ENCODE results near the gene PPP1R11.
A peak's percentile ranks its signal among the peaks of the same experiment; 100 is the strongest.

PPP1R11 gene

DNA sequence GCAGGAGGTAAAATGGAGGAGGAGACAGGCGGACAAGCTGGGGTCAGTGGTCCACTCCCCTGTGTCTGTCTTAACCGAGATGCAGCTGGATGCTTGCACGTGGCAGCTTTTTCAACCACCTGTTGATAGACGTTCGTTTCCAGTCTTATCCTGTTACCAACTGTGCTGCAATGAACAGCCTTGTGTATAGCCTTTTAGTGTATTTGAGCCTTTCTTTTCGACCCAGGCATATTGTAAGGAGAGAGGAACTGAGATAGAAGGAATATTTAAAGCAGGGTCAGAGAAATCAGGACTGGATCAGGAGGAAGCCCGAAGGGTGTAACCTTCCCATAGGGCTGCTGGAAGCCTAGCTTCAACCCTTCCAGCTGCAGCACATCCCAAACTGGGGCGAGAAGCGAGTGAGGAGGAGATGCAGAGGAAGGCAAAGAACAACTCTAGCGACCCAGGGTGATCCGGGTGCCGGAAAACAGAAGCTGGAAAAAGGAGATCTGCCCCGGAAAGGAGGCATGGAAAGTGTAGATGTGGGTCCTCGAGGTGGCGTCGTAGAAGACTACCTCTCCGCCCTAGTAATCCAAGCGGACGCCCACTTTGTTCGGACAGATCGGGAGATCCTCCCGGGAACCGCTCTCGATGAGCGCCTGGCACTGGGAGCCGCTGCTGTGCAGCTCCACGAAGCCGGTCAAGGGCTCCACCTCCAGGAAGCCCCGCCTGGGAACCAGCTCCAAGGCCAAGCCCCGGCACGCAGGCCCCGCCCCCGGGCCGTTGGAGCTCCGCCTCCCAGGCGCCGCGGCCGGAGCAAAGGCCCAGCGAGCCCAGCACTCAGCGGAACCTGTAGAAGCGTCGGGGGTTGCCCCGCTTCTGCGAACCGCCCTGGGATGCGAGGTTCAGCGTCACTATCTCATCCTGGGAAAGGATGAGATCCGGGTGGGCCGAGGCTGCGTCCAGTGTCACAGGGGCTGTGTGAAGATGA is 34.7 kb downstream of the PPP1R11 start:
- no peak for TF ChIP-seq FOXA1 (IDR thresholded peaks at IDR 0.05)
- TF ChIP-seq L3MBTL2 (conservative IDR thresholded peaks at IDR 0.05), result peak; percentile 27; the same call in 1 of the 2 replicates
- TF ChIP-seq FOXK2 (IDR thresholded peaks at IDR 0.05), result no peak
- peak; percentile 16; the same call in 1 of the 2 replicates for TF ChIP-seq ELF4 (IDR thresholded peaks at IDR 0.05)
- TF ChIP-seq HDGF (IDR thresholded peaks at IDR 0.05; ENCODE audit: borderline replicate concordance), result no peak
- no peak for TF ChIP-seq SP1 (IDR thresholded peaks at IDR 0.05)
- peak; percentile 93 for DNase-seq (ENCODE audit: extremely low spot score)
- CTCF ChIA-PET, result interaction anchor here (0.7 to 1.6 kb wide), 4 partner anchors 9 to 66 kb away, joined by 3 to 14 read pairs (median 4); no protein-coding TSS in a partner anchor
- POLR2A ChIA-PET, result interaction anchor here (0.6 to 1.6 kb wide), 21 partner anchors 8 to 349 kb away, joined by 3 to 20 read pairs (median 4); partner anchors contain the start of genes POLR1H, PPP1R11, TRIM26 and TRIM39

DNA sequence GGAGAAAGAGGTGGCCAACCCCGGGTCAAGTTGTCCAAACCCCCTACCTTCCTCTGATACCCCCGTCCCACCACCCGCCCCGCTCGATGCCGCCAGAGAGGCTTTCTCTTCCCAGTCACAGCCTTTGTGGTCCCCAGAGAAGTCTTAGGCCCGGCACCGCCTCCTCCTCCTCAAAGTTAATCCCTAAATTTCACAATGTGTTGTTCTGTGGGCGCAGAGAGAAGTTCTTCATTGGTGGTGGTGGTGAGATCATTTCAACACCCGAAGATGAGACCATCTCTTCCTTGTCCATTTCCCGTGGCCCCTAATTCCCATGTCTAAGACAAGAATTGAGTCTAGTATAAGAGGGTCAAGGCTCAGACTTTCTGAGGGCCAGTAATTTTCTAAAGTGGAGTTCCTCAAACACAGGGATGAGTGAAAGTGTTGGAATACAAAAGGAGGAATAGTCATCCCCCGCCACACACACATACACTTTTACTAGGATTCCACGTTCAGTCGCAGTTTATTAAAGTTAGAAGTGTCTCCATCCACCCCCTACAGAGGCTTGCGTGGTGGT is 35.5 kb downstream of the PPP1R11 start:
- TF ChIP-seq HDGF (IDR thresholded peaks at IDR 0.05; ENCODE audit: borderline replicate concordance) (no peak), LEF1 (IDR thresholded peaks at IDR 0.05; ENCODE audit: borderline replicate concordance) (no peak), CTBP1 (IDR thresholded peaks at IDR 0.05; ENCODE audit: borderline replicate concordance) (no peak), BHLHE40 (IDR thresholded peaks at IDR 0.05; ENCODE audit: borderline replicate concordance) (no peak), NFRKB (IDR thresholded peaks at IDR 0.05) (no peak), FOXM1 (IDR thresholded peaks at IDR 0.05; ENCODE audit: borderline replicate concordance) (no peak), ARNT (IDR thresholded peaks at IDR 0.05) (no peak)
- ChIA-PET POLR2A (interaction anchor here (0.8 to 2.6 kb wide), 20 partner anchors 9 to 68 kb away, joined by 3 to 22 read pairs (median 5); partner anchors contain the start of genes POLR1H and PPP1R11), CTCF (interaction anchor here (0.6 to 4.0 kb wide), 11 partner anchors 9 to 770 kb away, joined by 3 to 66 read pairs (median 4); no protein-coding TSS in a partner anchor)
- DNase-seq (ENCODE audit: extremely low spot score), result no peak

DNA sequence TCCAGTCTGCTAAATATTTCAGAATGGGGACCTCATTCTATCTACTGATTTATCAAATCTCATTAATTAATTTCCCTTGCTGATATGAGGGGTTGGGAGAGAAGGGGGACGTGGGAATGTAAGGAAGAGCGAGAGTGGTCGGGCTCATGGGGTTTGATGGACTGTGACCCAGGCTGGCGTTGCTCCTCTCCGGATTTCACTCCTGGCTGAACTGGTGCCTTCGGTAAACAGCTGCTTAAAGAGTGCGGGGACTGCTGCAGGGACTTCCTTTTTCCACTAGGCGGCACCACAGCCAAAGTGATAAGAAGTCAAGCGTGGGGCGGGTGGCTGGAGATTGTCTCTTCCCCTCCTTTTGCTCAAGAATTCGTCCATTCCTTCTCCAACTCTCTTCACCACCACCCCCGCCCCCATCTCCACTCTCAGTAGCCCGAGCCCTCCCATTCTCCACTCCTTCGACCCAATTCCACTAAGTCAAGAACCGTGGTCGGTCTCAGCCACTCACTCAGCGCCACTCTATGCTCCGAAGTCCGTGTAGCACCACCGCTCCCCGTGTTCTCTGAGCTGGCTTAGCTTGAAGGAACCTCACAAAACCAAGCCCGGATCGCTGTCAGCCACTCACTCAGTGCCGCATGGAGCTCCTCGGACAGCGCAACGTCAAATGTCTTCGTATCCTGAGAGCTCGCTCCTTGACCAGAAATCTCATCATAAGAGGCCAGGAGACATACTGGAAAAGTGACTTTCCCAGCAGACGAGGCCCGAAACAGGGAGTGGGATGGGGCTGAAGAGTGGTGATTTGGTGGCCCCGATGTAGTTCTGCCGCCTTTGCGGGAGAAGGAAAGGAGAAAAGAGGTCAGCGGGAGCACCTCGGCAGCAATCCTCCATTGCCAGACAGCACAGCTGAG is 36.2 kb downstream of the PPP1R11 start:
- DNase-seq (ENCODE audit: extremely low spot score), result peak; percentile 86
- ChIA-PET CTCF (interaction anchor here (0.6 to 4.0 kb wide), 10 partner anchors 13 to 771 kb away, joined by 3 to 66 read pairs (median 4); no protein-coding TSS in a partner anchor), POLR2A (interaction anchor here (0.6 to 2.6 kb wide), 11 partner anchors 9 to 110 kb away, joined by 3 to 22 read pairs (median 4); partner anchors contain the start of genes POLR1H, PPP1R11 and TRIM26)
- TF ChIP-seq HDGF (IDR thresholded peaks at IDR 0.05; ENCODE audit: borderline replicate concordance) (no peak), LEF1 (IDR thresholded peaks at IDR 0.05; ENCODE audit: borderline replicate concordance) (no peak), SP1 (IDR thresholded peaks at IDR 0.05) (no peak), BHLHE40 (IDR thresholded peaks at IDR 0.05; ENCODE audit: borderline replicate concordance) (no peak), FOXK2 (IDR thresholded peaks at IDR 0.05) (no peak), NFRKB (IDR thresholded peaks at IDR 0.05) (no peak), ZNF384 (IDR thresholded peaks at IDR 0.05) (no peak)

DNA sequence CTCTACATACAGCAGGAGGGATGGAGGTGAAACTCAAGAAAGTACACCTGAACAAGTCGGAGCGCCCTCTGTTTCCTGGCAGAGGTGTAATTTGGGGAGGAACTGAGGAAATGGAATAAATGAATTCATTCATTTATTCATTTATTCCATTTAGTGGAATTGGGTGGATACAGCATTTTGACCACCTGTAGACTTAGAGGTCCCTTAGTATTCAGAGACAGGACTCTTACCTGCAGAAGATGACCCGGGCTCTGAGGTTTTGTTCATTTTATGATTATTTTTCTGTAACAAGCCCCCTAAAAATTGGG is 36.8 kb downstream of the PPP1R11 start:
- no peak for DNase-seq (ENCODE audit: extremely low spot score)
- TF ChIP-seq CTBP1 (IDR thresholded peaks at IDR 0.05; ENCODE audit: borderline replicate concordance), result no peak
- TF ChIP-seq L3MBTL2 (conservative IDR thresholded peaks at IDR 0.05), result no peak
- no peak for TF ChIP-seq SP1 (IDR thresholded peaks at IDR 0.05)
- no peak for TF ChIP-seq NFRKB (IDR thresholded peaks at IDR 0.05)
- no peak for TF ChIP-seq FOXA1 (IDR thresholded peaks at IDR 0.05)
- no peak for TF ChIP-seq BHLHE40 (IDR thresholded peaks at IDR 0.05; ENCODE audit: borderline replicate concordance)
- no peak for TF ChIP-seq ELF4 (IDR thresholded peaks at IDR 0.05)
- no peak for TF ChIP-seq SUZ12 (IDR thresholded peaks at IDR 0.05)
- TF ChIP-seq ARNT (IDR thresholded peaks at IDR 0.05), result no peak
- no peak for TF ChIP-seq TARDBP (IDR thresholded peaks at IDR 0.05)
- no peak for TF ChIP-seq FOXM1 (IDR thresholded peaks at IDR 0.05; ENCODE audit: borderline replicate concordance)
- no peak for TF ChIP-seq LEF1 (IDR thresholded peaks at IDR 0.05; ENCODE audit: borderline replicate concordance)
- TF ChIP-seq ZNF384 (IDR thresholded peaks at IDR 0.05), result no peak
- TF ChIP-seq HDGF (IDR thresholded peaks at IDR 0.05; ENCODE audit: borderline replicate concordance), result no peak
- TF ChIP-seq, protein P1, sequence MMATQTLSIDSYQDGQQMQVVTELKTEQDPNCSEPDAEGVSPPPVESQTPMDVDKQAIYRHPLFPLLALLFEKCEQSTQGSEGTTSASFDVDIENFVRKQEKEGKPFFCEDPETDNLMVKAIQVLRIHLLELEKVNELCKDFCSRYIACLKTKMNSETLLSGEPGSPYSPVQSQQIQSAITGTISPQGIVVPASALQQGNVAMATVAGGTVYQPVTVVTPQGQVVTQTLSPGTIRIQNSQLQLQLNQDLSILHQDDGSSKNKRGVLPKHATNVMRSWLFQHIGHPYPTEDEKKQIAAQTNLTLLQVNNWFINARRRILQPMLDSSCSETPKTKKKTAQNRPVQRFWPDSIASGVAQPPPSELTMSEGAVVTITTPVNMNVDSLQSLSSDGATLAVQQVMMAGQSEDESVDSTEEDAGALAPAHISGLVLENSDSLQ (IDR thresholded peaks at IDR 0.05), result no peak
- no peak for TF ChIP-seq FOXK2 (IDR thresholded peaks at IDR 0.05)
- POLR2A ChIA-PET, result interaction anchor here (0.6 to 2.6 kb wide), 8 partner anchors 8 to 109 kb away, joined by 3 to 22 read pairs (median 4); partner anchors contain the start of genes POLR1H and TRIM26
- CTCF ChIA-PET, result interaction anchor here (1.1 to 4.0 kb wide), 8 partner anchors 14 to 102 kb away, joined by 3 to 66 read pairs (median 4); no protein-coding TSS in a partner anchor

DNA sequence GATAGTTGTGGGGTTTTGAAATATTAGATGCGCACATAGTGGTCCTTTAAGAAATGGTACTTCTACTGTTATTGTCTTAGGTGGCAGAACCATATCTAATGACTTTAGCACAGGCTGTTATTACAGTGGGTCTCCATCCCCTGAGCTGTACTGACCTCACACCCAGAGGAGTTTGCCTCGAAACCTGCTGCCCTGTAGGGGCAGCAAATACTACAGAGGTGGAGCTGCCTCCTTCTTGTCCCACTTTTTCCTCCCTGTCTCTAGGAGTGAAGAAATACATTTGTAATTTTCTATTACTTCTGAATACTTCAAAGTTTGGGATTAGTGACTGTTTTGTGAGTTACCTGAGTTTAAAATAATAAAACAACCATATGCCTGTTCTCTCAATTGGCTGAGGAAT is 37.7 kb downstream of the PPP1R11 start:
- TF ChIP-seq ZNF384 (IDR thresholded peaks at IDR 0.05), result no peak
- TF ChIP-seq FOXK2 (IDR thresholded peaks at IDR 0.05), result no peak
- TF ChIP-seq FOXM1 (IDR thresholded peaks at IDR 0.05; ENCODE audit: borderline replicate concordance), result no peak
- no peak for TF ChIP-seq LEF1 (IDR thresholded peaks at IDR 0.05; ENCODE audit: borderline replicate concordance)
- no peak for TF ChIP-seq BHLHE40 (IDR thresholded peaks at IDR 0.05; ENCODE audit: borderline replicate concordance)
- TF ChIP-seq TARDBP (IDR thresholded peaks at IDR 0.05), result no peak
- TF ChIP-seq, protein P1 (IDR thresholded peaks at IDR 0.05), result no peak
- no peak for TF ChIP-seq HDGF (IDR thresholded peaks at IDR 0.05; ENCODE audit: borderline replicate concordance)
- no peak for TF ChIP-seq FOXA1 (IDR thresholded peaks at IDR 0.05)
- TF ChIP-seq SUZ12 (IDR thresholded peaks at IDR 0.05), result no peak
- no peak for TF ChIP-seq CTBP1 (IDR thresholded peaks at IDR 0.05; ENCODE audit: borderline replicate concordance)
- TF ChIP-seq ELF4 (IDR thresholded peaks at IDR 0.05), result no peak
- TF ChIP-seq L3MBTL2 (conservative IDR thresholded peaks at IDR 0.05), result no peak
- DNase-seq (ENCODE audit: extremely low spot score), result no peak
- POLR2A ChIA-PET, result interaction anchor here (0.7 to 2.6 kb wide), 4 partner anchors 18 to 43 kb away, joined by 3 to 22 read pairs (median 10); partner anchors contain the start of genes POLR1H and PPP1R11
- CTCF ChIA-PET, result interaction anchor here (4.0 kb wide), 1 partner anchor 25 kb away, joined by 66 read pairs; no protein-coding TSS in a partner anchor

Data from HEK293T (cell line).